Peyer's patch (tissue), 4 donors: ENCODE results near the gene GNAL.
A peak's percentile ranks its signal among the peaks of the same experiment; 100 is the strongest.

Source experiments
- CTCF ChIP-seq, 6 experiments: fragments of 450-650 bp in 4 of 6; fragments of 200-600 bp in 2 of 6; sonication (generic) in 1 of 6; IDR thresholded peaks; one replicate each; pipeline ENCODE4 v1.5.1; 2017 to 2019; ENCODE audit warnings: antibody characterized with exemption in 6 of 6, mild to moderate bottlenecking in 3 of 6, moderate library complexity in 1 of 6
- POLR2A ChIP-seq, 2 donors: fragments of 450-650 bp; IDR thresholded peaks; one replicate each; pipeline ENCODE4 v1.5.1; 2017; ENCODE audit warnings: antibody characterized with exemption in 2 of 2, mild to moderate bottlenecking in 2 of 2, moderate library complexity in 2 of 2

- TF ChIP-seq CTCF (IDR thresholded peaks at IDR 0.05) (peak in 4 of 6 experiments; percentile 25 to 78 (median 70)), POLR2A (IDR thresholded peaks at IDR 0.05) (no peak)
Measured at GRCh38 chr18:11872479-11873136, 183.5 kb downstream of the GNAL start.
